GM23338 (cell line): ENCODE data around the gene CNOT6. TPM values are rescaled to one million over a fixed set of nuclear protein-coding genes. Genes with fewer than 3 reads are reported as not detected.

Experiments used
- ATAC-seq: fragments of 200-7000 bp; cut with Tn5 transposase; 3 replicates; pipeline ENCODE4 v1.9.1; 2020
- DNase-seq: peaks from one replicate; pipeline ENCODE4 v3.0.0-alpha.2; 2015; ENCODE audit warnings: low spot score
- H2AFZ ChIP-seq: fragments of 200-600 bp; sonication (generic); 2 replicates; pipeline ENCODE4 v1.8.0; 2016; ENCODE audit warnings: antibody characterized with exemption, mild to moderate bottlenecking, moderate library complexity
- H3F3A ChIP-seq: fragments of 200-600 bp; sonication (generic); replicated peaks from 2 replicates; pipeline ENCODE4 v1.8.0; 2017; ENCODE audit warnings: antibody characterized with exemption, mixed run types, low read depth
- H3K27ac ChIP-seq: fragments of 200-600 bp; sonication (generic); 2 replicates; pipeline ENCODE4 v1.6.1; 2016; ENCODE audit warnings: low read depth
- H3K27me3 ChIP-seq: fragments of 200-600 bp; sonication (generic); 2 replicates; pipeline ENCODE4 v1.8.0; 2016; ENCODE audit warnings: mild to moderate bottlenecking, mixed run types, moderate library complexity; ENCODE audit not compliant: insufficient read depth
- H3K36me3 ChIP-seq: fragments of 200-600 bp; sonication (generic); 2 replicates; pipeline ENCODE4 v1.8.0; 2016; ENCODE audit warnings: mild to moderate bottlenecking; ENCODE audit not compliant: insufficient read depth
- H3K4me1 ChIP-seq: fragments of 200-600 bp; sonication (generic); 2 replicates; pipeline ENCODE4 v1.8.0; 2016; ENCODE audit warnings: mild to moderate bottlenecking, moderate library complexity; ENCODE audit not compliant: insufficient read depth
- H3K4me2 ChIP-seq: fragments of 200-600 bp; sonication (generic); 2 replicates; pipeline ENCODE4 v1.7.1; 2017; ENCODE audit warnings: mixed run types
- H3K4me3 ChIP-seq: fragments of 200-600 bp; sonication (generic); 2 replicates; pipeline ENCODE4 v1.6.1; 2016; ENCODE audit warnings: mixed run types
- H3K79me2 ChIP-seq: fragments of 200-600 bp; sonication (generic); replicated peaks from 2 replicates; pipeline ENCODE4 v1.8.0; 2017; ENCODE audit warnings: mild to moderate bottlenecking; ENCODE audit not compliant: insufficient read depth
- H3K9me2 ChIP-seq: fragments of 200-600 bp; sonication (generic); 2 replicates; pipeline ENCODE4 v1.8.0; 2017; ENCODE audit not compliant: insufficient read depth
- H4K20me1 ChIP-seq: fragments of 200-600 bp; sonication (generic); replicated peaks from 2 replicates; pipeline ENCODE4 v1.8.0; 2017; ENCODE audit warnings: mild to moderate bottlenecking; ENCODE audit not compliant: insufficient read depth
- H3K27ac Mint-ChIP-seq: 2 replicates; pipeline ENCODE4 v1.8.0; 2020; ENCODE audit warnings: inconsistent platforms, mild to moderate bottlenecking, moderate library complexity, mixed read lengths
- H3K27me3 Mint-ChIP-seq: 3 replicates; pipeline ENCODE4 v1.8.0; 2022; ENCODE audit warnings: low read depth, mild to moderate bottlenecking, moderate library complexity, mixed read lengths, inconsistent platforms; ENCODE audit not compliant: insufficient read depth, poor library complexity
- H3K36me3 Mint-ChIP-seq: 3 replicates; pipeline ENCODE4 v1.8.0; 2021; ENCODE audit warnings: low read depth, mild to moderate bottlenecking, inconsistent platforms, moderate library complexity, mixed read lengths
- H3K4me1 Mint-ChIP-seq: 3 replicates; pipeline ENCODE4 v1.8.0; 2020; ENCODE audit warnings: mild to moderate bottlenecking, inconsistent platforms, mixed read lengths
- H3K4me3 Mint-ChIP-seq: 3 replicates; pipeline ENCODE4 v1.8.0; 2021; ENCODE audit warnings: moderate library complexity, mild to moderate bottlenecking, inconsistent platforms, mixed read lengths
- H3K9me3 Mint-ChIP-seq: 3 replicates; pipeline ENCODE4 v1.8.0; 2020; ENCODE audit warnings: moderate library complexity, mild to moderate bottlenecking, inconsistent platforms, mixed read lengths
- CREB1 ChIP-seq: fragments of 250-450 bp; sonication (Bioruptor Pico); IDR thresholded peaks from 2 replicates; pipeline ENCODE4 v1.5.0; 2020; ENCODE audit warnings: low read depth, mild to moderate bottlenecking, moderate library complexity
- EZH2 ChIP-seq: fragments of 200-600 bp; sonication (generic); IDR thresholded peaks from one replicate; pipeline ENCODE4 v1.8.0; 2017; ENCODE audit warnings: antibody characterized with exemption, mild to moderate bottlenecking, low read depth; ENCODE audit not compliant: unreplicated experiment
- EZH2phosphoT487 ChIP-seq: fragments of 200-600 bp; sonication (generic); IDR thresholded peaks from one replicate; pipeline ENCODE4 v1.8.1; 2018; ENCODE audit warnings: antibody characterized with exemption; ENCODE audit not compliant: unreplicated experiment
- JUNB ChIP-seq: IDR thresholded peaks from one replicate; pipeline ENCODE4 v1.6.1; 2016; ENCODE audit warnings: antibody characterized with exemption; ENCODE audit not compliant: unreplicated experiment
- NANOG ChIP-seq: IDR thresholded peaks from 2 replicates; pipeline ENCODE4 v1.6.1; 2016; ENCODE audit warnings: antibody characterized with exemption, borderline replicate concordance
- POLR2AphosphoS5 ChIP-seq: IDR thresholded peaks from 2 replicates; pipeline ENCODE4 v1.6.1; 2016; ENCODE audit warnings: antibody characterized with exemption, low read depth
- STAT1 ChIP-seq: IDR thresholded peaks from one replicate; pipeline ENCODE4 v1.6.1; 2016; ENCODE audit warnings: antibody characterized with exemption; ENCODE audit not compliant: unreplicated experiment
- ZNF114 ChIP-seq: fragments of 250-450 bp; sonication (Bioruptor Pico); IDR thresholded peaks from 2 replicates; pipeline ENCODE4 v1.5.0; 2020; ENCODE audit warnings: mild to moderate bottlenecking, moderate library complexity
- ZNF331 ChIP-seq: fragments of 250-450 bp; sonication (Bioruptor Pico); IDR thresholded peaks from 2 replicates; pipeline ENCODE4 v1.5.0; 2020; ENCODE audit warnings: low read depth, mild to moderate bottlenecking, moderate library complexity
- polyA plus RNA-seq: library from polyadenylated mRNA; unstranded; fragments of >200 nt; fragmentation: Nextera tagmentation; extraction: Ambion mirVana; gene quantifications from 2 replicates; pipeline ENCODE4 v1.2.1, GENCODE V29; 2016
- total RNA-seq: library from RNA; depleted of rRNA; stranded (reverse); fragments of >200 nt; shearing (Covaris generic); gene quantifications from 2 replicates; pipeline ENCODE4 v1.2.3, GENCODE V29; 2014
- TF ChIP-seq, protein P1 (sequence below), 2 experiments: fragments of 200-600 bp in 1 of 2; sonication (generic) in 1 of 2; conservative IDR thresholded peaks; 2 replicates each; pipeline versions ENCODE4 v1.5.1 to v1.6.1; 2016 to 2017; ENCODE audit warnings: antibody characterized with exemption in 2 of 2, low read depth in 2 of 2, mild to moderate bottlenecking in 2 of 2, moderate library complexity in 1 of 2
- TF ChIP-seq, protein P2 (sequence below): fragments of 250-450 bp; sonication (Bioruptor Pico); IDR thresholded peaks from 2 replicates; pipeline ENCODE4 v1.5.0; 2020; ENCODE audit warnings: mild to moderate bottlenecking, moderate library complexity
- TF ChIP-seq, protein P3 (sequence below): IDR thresholded peaks from one replicate; pipeline ENCODE4 v1.6.1; 2018; ENCODE audit warnings: antibody characterized with exemption; ENCODE audit not compliant: unreplicated experiment
- TF ChIP-seq, protein P4 (sequence below): IDR thresholded peaks from 2 replicates; pipeline ENCODE4 v1.6.1; 2016; ENCODE audit warnings: antibody characterized with exemption

CNOT6 gene
- total and polyA plus RNA-seq, 2 experiments from 2014 or later, result 14.6 to 38.7 TPM

DNA sequence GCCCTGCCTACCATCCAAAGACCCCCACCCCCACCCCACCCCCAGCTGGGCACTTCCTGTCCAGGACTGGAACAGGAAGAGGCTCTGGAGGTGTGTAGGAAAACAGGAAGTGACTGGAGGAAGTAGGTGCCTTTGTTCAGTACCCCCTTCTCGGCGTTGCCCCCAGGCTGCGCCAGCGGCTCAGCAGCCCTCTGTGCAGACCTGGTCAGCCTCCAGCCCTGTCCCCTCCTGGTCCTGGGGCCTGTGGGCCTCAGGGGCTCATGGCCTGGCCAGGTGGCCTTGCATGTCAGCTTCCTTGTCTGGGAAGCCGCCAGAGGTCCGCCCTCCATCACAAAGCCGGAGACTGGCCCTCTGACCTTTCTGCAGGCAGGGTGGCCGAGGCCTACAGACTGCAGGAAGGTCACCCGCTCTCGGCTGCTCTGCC, 129.2 kb downstream of the CNOT6 start:
- DNase-seq, result no peak
- Histone ChIP-seq H3K4me2 (no peak overlapping the region), H4K20me1 (no peaks in the 10 kb centered on the region), H3K27me3 (peaks cover 4% of the 10 kb centered on the region; the same call in 1 of the 2 replicates), H3F3A (no peaks in the 10 kb centered on the region), H3K9me2 (no peaks in the 10 kb centered on the region), H3K4me1 (no peaks in the 10 kb centered on the region), H3K27ac (no peak overlapping the region), H3K79me2 (no peaks in the 10 kb centered on the region), H3K4me3 (no peak overlapping the region), H3K36me3 (no peaks in the 10 kb centered on the region), H2AFZ (no peak overlapping the region)
- H3K9me3 Mint-ChIP-seq, result no peaks in the 10 kb centered on the region; the same call in 2 of the 3 replicates
- H3K36me3 Mint-ChIP-seq, result no peaks in the 10 kb centered on the region
- peaks cover 3% of the 10 kb centered on the region; the same call in 2 of the 3 replicates for H3K4me1 Mint-ChIP-seq
- no peak overlapping the region for H3K27ac Mint-ChIP-seq
- peaks cover 6% of the 10 kb centered on the region for H3K27me3 Mint-ChIP-seq
- TF ChIP-seq, protein P1, sequence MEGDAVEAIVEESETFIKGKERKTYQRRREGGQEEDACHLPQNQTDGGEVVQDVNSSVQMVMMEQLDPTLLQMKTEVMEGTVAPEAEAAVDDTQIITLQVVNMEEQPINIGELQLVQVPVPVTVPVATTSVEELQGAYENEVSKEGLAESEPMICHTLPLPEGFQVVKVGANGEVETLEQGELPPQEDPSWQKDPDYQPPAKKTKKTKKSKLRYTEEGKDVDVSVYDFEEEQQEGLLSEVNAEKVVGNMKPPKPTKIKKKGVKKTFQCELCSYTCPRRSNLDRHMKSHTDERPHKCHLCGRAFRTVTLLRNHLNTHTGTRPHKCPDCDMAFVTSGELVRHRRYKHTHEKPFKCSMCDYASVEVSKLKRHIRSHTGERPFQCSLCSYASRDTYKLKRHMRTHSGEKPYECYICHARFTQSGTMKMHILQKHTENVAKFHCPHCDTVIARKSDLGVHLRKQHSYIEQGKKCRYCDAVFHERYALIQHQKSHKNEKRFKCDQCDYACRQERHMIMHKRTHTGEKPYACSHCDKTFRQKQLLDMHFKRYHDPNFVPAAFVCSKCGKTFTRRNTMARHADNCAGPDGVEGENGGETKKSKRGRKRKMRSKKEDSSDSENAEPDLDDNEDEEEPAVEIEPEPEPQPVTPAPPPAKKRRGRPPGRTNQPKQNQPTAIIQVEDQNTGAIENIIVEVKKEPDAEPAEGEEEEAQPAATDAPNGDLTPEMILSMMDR (conservative IDR thresholded peaks at IDR 0.05; ENCODE audit: low read depth in 2 of 2), result no peak
- TF ChIP-seq, protein P2, sequence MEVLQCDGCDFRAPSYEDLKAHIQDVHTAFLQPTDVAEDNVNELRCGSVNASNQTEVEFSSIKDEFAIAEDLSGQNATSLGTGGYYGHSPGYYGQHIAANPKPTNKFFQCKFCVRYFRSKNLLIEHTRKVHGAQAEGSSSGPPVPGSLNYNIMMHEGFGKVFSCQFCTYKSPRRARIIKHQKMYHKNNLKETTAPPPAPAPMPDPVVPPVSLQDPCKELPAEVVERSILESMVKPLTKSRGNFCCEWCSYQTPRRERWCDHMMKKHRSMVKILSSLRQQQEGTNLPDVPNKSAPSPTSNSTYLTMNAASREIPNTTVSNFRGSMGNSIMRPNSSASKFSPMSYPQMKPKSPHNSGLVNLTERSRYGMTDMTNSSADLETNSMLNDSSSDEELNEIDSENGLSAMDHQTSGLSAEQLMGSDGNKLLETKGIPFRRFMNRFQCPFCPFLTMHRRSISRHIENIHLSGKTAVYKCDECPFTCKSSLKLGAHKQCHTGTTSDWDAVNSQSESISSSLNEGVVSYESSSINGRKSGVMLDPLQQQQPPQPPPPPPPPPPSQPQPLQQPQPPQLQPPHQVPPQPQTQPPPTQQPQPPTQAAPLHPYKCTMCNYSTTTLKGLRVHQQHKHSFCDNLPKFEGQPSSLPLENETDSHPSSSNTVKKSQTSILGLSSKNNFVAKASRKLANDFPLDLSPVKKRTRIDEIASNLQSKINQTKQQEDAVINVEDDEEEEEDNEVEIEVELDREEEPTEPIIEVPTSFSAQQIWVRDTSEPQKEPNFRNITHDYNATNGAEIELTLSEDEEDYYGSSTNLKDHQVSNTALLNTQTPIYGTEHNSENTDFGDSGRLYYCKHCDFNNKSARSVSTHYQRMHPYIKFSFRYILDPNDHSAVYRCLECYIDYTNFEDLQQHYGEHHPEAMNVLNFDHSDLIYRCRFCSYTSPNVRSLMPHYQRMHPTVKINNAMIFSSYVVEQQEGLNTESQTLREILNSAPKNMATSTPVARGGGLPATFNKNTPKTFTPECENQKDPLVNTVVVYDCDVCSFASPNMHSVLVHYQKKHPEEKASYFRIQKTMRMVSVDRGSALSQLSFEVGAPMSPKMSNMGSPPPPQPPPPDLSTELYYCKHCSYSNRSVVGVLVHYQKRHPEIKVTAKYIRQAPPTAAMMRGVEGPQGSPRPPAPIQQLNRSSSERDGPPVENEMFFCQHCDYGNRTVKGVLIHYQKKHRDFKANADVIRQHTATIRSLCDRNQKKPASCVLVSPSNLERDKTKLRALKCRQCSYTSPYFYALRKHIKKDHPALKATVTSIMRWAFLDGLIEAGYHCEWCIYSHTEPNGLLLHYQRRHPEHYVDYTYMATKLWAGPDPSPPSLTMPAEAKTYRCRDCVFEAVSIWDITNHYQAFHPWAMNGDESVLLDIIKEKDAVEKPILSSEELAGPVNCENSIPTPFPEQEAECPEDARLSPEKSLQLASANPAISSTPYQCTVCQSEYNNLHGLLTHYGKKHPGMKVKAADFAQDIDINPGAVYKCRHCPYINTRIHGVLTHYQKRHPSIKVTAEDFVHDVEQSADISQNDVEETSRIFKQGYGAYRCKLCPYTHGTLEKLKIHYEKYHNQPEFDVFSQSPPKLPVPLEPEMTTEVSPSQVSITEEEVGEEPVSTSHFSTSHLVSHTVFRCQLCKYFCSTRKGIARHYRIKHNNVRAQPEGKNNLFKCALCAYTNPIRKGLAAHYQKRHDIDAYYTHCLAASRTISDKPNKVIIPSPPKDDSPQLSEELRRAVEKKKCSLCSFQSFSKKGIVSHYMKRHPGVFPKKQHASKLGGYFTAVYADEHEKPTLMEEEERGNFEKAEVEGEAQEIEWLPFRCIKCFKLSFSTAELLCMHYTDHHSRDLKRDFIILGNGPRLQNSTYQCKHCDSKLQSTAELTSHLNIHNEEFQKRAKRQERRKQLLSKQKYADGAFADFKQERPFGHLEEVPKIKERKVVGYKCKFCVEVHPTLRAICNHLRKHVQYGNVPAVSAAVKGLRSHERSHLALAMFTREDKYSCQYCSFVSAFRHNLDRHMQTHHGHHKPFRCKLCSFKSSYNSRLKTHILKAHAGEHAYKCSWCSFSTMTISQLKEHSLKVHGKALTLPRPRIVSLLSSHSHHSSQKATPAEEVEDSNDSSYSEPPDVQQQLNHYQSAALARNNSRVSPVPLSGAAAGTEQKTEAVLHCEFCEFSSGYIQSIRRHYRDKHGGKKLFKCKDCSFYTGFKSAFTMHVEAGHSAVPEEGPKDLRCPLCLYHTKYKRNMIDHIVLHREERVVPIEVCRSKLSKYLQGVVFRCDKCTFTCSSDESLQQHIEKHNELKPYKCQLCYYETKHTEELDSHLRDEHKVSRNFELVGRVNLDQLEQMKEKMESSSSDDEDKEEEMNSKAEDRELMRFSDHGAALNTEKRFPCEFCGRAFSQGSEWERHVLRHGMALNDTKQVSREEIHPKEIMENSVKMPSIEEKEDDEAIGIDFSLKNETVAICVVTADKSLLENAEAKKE (CRISPR knock-in tag), result no peak
- TF ChIP-seq, protein P3, sequence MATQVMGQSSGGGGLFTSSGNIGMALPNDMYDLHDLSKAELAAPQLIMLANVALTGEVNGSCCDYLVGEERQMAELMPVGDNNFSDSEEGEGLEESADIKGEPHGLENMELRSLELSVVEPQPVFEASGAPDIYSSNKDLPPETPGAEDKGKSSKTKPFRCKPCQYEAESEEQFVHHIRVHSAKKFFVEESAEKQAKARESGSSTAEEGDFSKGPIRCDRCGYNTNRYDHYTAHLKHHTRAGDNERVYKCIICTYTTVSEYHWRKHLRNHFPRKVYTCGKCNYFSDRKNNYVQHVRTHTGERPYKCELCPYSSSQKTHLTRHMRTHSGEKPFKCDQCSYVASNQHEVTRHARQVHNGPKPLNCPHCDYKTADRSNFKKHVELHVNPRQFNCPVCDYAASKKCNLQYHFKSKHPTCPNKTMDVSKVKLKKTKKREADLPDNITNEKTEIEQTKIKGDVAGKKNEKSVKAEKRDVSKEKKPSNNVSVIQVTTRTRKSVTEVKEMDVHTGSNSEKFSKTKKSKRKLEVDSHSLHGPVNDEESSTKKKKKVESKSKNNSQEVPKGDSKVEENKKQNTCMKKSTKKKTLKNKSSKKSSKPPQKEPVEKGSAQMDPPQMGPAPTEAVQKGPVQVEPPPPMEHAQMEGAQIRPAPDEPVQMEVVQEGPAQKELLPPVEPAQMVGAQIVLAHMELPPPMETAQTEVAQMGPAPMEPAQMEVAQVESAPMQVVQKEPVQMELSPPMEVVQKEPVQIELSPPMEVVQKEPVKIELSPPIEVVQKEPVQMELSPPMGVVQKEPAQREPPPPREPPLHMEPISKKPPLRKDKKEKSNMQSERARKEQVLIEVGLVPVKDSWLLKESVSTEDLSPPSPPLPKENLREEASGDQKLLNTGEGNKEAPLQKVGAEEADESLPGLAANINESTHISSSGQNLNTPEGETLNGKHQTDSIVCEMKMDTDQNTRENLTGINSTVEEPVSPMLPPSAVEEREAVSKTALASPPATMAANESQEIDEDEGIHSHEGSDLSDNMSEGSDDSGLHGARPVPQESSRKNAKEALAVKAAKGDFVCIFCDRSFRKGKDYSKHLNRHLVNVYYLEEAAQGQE, result no peak
- TF ChIP-seq EZH2 (no peak), ZNF331 (CRISPR knock-in tag) (no peak), STAT1 (no peak), NANOG (no peak), POLR2AphosphoS5 (no peak), ZNF114 (no peak), CREB1 (no peak), JUNB (no peak), EZH2phosphoT487 (no peak)
- TF ChIP-seq, protein P4, sequence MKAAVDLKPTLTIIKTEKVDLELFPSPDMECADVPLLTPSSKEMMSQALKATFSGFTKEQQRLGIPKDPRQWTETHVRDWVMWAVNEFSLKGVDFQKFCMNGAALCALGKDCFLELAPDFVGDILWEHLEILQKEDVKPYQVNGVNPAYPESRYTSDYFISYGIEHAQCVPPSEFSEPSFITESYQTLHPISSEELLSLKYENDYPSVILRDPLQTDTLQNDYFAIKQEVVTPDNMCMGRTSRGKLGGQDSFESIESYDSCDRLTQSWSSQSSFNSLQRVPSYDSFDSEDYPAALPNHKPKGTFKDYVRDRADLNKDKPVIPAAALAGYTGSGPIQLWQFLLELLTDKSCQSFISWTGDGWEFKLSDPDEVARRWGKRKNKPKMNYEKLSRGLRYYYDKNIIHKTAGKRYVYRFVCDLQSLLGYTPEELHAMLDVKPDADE, result no peak
- no peak for ATAC-seq
- H3K4me3 Mint-ChIP-seq, result no peak overlapping the region
